HCT116 (cell line): ENCODE results near the gene ARGLU1. TPM values are rescaled to one million over a fixed set of nuclear protein-coding genes. Genes with fewer than 3 reads are reported as not detected.

ENCODE experiments used
- ATAC-seq: fragments of 200-7000 bp; cut with Tn5 transposase; 2 replicates; pipeline ENCODE4 v1.9.1; 2020; ENCODE audit warnings: mild to moderate bottlenecking, moderate library complexity
- BruUV-seq: library from RNA; stranded (reverse); fragments of 400-500 nt; replicated peaks from 2 replicates; lab custom pipeline; 2021; lab: Mats Ljungman, UMichigan
- CTCF ChIA-PET: fragments of 300-600 bp; sonication (Branson Sonifier 250); formaldehyde crosslinking; loops from one replicate; lab custom pipeline; 2021; ENCODE audit warnings: antibody characterized with exemption; lab: Charles Lee
- POLR2A ChIA-PET: fragments of 300-600, 350-600 bp; sonication (Branson Sonifier 250); formaldehyde crosslinking; loops from one replicate; lab custom pipeline; 2021; ENCODE audit warnings: antibody characterized with exemption; lab: Charles Lee
- RAD21 ChIA-PET, 2 experiments: fragments of 300-600 bp; sonication (Branson Sonifier 250); formaldehyde crosslinking; loops; one replicate each; lab custom pipeline; 2023; ENCODE audit warnings: low total read pairs in 2 of 2; ENCODE audit not compliant: uncharacterized antibody in 2 of 2, unreplicated experiment in 2 of 2, low non-redundant PET in 1 of 2; lab: Charles Lee
- DNase-seq: peaks from one replicate; pipeline ENCODE4 v3.0.0-alpha.2; 2010; ENCODE audit warnings: low read depth, low spot score
- H2AFZ ChIP-seq: fragments of 200-600 bp; shearing (Covaris generic), sonication (generic); 2 replicates; pipeline ENCODE4 v1.6.1; 2017; ENCODE audit warnings: low read depth, mixed run types, mixed read lengths, antibody characterized with exemption, low read length; ENCODE audit not compliant: poor library complexity, severe bottlenecking
- H3K27ac ChIP-seq: 2 replicates; pipeline ENCODE4 v1.5.1; 2012; ENCODE audit warnings: low read depth, low read length
- H3K27me3 ChIP-seq: fragments of 200-600 bp; sonication (generic); 2 replicates; pipeline ENCODE4 v1.6.1; 2016; ENCODE audit warnings: mixed run types, low read length, mixed read lengths; ENCODE audit not compliant: insufficient read depth
- H3K36me3 ChIP-seq, 2 experiments: fragments of 200-500 bp in 1 of 2; fragments of 200-600 bp in 1 of 2; sonication (Bioruptor generic) in 1 of 2; sonication (generic) in 1 of 2; 2 replicates each; pipeline versions ENCODE4 v1.5.1 to v1.6.1; 2014 to 2016; ENCODE audit warnings: low read length in 2 of 2, inconsistent platforms in 1 of 2, mixed read lengths in 1 of 2, mixed run types in 1 of 2; ENCODE audit not compliant: insufficient read depth in 2 of 2, control insufficient read depth in 1 of 2
- H3K4me1 ChIP-seq, 2 experiments: fragments of 200-600 bp in 1 of 2; sonication (generic) in 1 of 2; 2 replicates each; pipeline versions ENCODE4 v1.5.1 to v1.6.1; 2012 to 2017; ENCODE audit warnings: low read length in 2 of 2, inconsistent platforms in 1 of 2, mild to moderate bottlenecking in 1 of 2, mixed read lengths in 1 of 2, mixed run types in 1 of 2, moderate library complexity in 1 of 2; ENCODE audit not compliant: insufficient read depth in 2 of 2, control insufficient read depth in 1 of 2
- H3K4me2 ChIP-seq: fragments of 200-600 bp; sonication (generic); 2 replicates; pipeline ENCODE4 v1.6.1; 2017; ENCODE audit warnings: mixed run types, low read length, mixed read lengths
- H3K4me3 ChIP-seq, 2 experiments: fragments of 200-600 bp in 1 of 2; sonication (generic) in 1 of 2; replicated peaks in 1 of 2; 2 replicates each; pipeline ENCODE4 v1.5.1; 2011 to 2016; ENCODE audit warnings: low read length in 2 of 2, control low read depth in 1 of 2, low read depth in 1 of 2, mild to moderate bottlenecking in 1 of 2, mixed read lengths in 1 of 2, mixed run types in 1 of 2
- H3K79me2 ChIP-seq: fragments of 200-600 bp; sonication (generic); 2 replicates; pipeline ENCODE4 v1.6.1; 2017; ENCODE audit warnings: mild to moderate bottlenecking, mixed run types, low read length, moderate library complexity, mixed read lengths; ENCODE audit not compliant: insufficient read depth
- H3K9ac ChIP-seq: fragments of 200-600 bp; sonication (generic); 2 replicates; pipeline ENCODE4 v1.6.1; 2016; ENCODE audit warnings: low read length, mixed read lengths
- H3K9me2 ChIP-seq: fragments of 200-600 bp; sonication (generic), shearing (Covaris generic); 2 replicates; pipeline ENCODE4 v1.6.1; 2017; ENCODE audit warnings: mixed run types, mild to moderate bottlenecking, moderate library complexity; ENCODE audit not compliant: insufficient read depth
- H3K9me3 ChIP-seq, 2 experiments: fragments of 200-500 bp in 1 of 2; fragments of 200-600 bp in 1 of 2; sonication (Bioruptor generic) in 1 of 2; sonication (generic) in 1 of 2; 2 replicates each; pipeline ENCODE4 v1.6.1; 2014 to 2017; ENCODE audit warnings: low read length in 2 of 2, mixed read lengths in 2 of 2, inconsistent platforms in 1 of 2, low read depth in 1 of 2, mild to moderate bottlenecking in 1 of 2, mixed run types in 1 of 2, moderate library complexity in 1 of 2; ENCODE audit not compliant: control insufficient read depth in 1 of 2, insufficient read depth in 1 of 2
- H4K20me1 ChIP-seq: fragments of 200-600 bp; sonication (generic), shearing (Covaris generic); 2 replicates; pipeline ENCODE4 v1.6.1; 2017; ENCODE audit warnings: mixed run types, mild to moderate bottlenecking, moderate library complexity; ENCODE audit not compliant: insufficient read depth
- ATF3 ChIP-seq: IDR thresholded peaks from 2 replicates; pipeline ENCODE4 v1.6.1; 2012
- CBX3 ChIP-seq: IDR thresholded peaks from 2 replicates; pipeline ENCODE4 v1.6.1; 2012; ENCODE audit warnings: low read depth
- CEBPB ChIP-seq: IDR thresholded peaks from 2 replicates; pipeline ENCODE4 v1.6.1; 2012; ENCODE audit warnings: low read depth
- EGR1 ChIP-seq: IDR thresholded peaks from 2 replicates; pipeline ENCODE4 v1.6.1; 2012; ENCODE audit warnings: low read depth
- EZH2phosphoT487 ChIP-seq: fragments of 200-600 bp; IDR thresholded peaks from 2 replicates; pipeline ENCODE4 v1.6.1; 2018; ENCODE audit warnings: antibody characterized with exemption, borderline replicate concordance
- FOSL1 ChIP-seq: IDR thresholded peaks from 2 replicates; pipeline ENCODE4 v1.6.1; 2012; ENCODE audit warnings: low read depth
- JUND ChIP-seq: IDR thresholded peaks from 2 replicates; pipeline ENCODE4 v1.6.1; 2012
- MAX ChIP-seq: IDR thresholded peaks from 2 replicates; pipeline ENCODE4 v1.6.1; 2012
- POLR2AphosphoS5 ChIP-seq: IDR thresholded peaks from 2 replicates; pipeline ENCODE4 v1.6.1; 2011; ENCODE audit warnings: mild to moderate bottlenecking, low read depth, low read length, moderate library complexity
- SIN3A ChIP-seq: IDR thresholded peaks from 2 replicates; pipeline ENCODE4 v1.6.1; 2012; ENCODE audit warnings: low read depth
- SP1 ChIP-seq: IDR thresholded peaks from 2 replicates; pipeline ENCODE4 v1.6.1; 2012; ENCODE audit warnings: low read depth
- TCF7L2 ChIP-seq: IDR thresholded peaks from 2 replicates; pipeline ENCODE4 v1.7.0; 2011; ENCODE audit warnings: borderline replicate concordance, inconsistent platforms; ENCODE audit not compliant: insufficient read depth, insufficient read length; ENCODE audit errors: extremely low read depth
- YY1 ChIP-seq: IDR thresholded peaks from 2 replicates; pipeline ENCODE4 v1.6.1; 2011; ENCODE audit warnings: low read length, low read depth, moderate library complexity, mild to moderate bottlenecking; ENCODE audit not compliant: insufficient replicate concordance; ENCODE audit errors: extremely low read depth
- ZFX ChIP-seq: fragments of 450-650 bp; IDR thresholded peaks from 2 replicates; pipeline ENCODE4 v1.6.1; 2017
- ZNF274 ChIP-seq: fragments of 200-500 bp; sonication (Bioruptor generic); IDR thresholded peaks from 2 replicates; pipeline ENCODE4 v1.6.1; 2014; ENCODE audit warnings: mild to moderate bottlenecking, low read depth, low read length, inconsistent platforms
- intact Hi-C: fragments of 100-400 bp; cut with micrococcal nuclease; formaldehyde crosslinking; loops from 2 replicates; pipeline ENCODE4 v1.10.0; 2022
- total RNA-seq: library from RNA; stranded (reverse); gene quantifications from one replicate; pipeline ENCODE4 v1.2.1, GENCODE V29; 2021; ENCODE audit not compliant: unreplicated experiment
- TF ChIP-seq, protein P1 (sequence below): IDR thresholded peaks from 2 replicates; pipeline ENCODE4 v1.6.1; 2011; ENCODE audit warnings: mild to moderate bottlenecking, low read length, moderate library complexity; ENCODE audit not compliant: insufficient replicate concordance; ENCODE audit errors: extremely low read depth

The ARGLU1 gene
- total RNA-seq, 1 experiment from 2014 or later: 57.8 TPM

DNA sequence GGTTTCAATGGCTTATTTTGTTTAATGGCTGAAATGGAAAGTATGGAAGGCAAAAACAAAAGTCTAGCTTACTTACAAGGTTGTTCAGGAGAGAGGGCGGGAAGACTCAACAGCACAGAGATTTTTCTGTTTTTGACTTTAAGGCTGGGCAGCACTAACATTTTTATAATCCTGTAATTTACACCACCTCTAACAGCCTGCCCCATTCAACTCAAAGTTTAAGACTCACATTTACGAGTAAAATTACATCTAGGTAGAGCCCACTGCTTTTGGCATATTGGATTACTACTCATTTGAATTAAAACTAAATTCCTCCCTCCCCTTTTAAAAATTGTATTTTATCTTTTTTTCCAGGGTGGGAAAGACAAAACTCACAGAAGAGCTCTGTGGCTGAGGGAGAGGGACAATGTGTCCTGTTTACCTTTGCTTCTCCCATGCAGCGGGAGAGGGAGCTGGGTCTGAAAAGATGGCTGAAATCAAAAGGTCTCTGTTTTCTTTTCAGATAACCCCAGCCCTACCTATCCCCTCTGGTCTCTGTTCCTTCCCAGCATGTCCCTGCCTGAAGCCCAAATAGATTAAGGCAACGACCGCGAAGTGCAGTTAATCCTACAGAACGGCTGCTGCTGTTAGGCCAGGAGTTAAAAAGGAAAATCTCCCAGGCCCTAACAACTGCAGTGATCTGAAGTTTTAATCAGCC is 39.1 kb downstream of the ARGLU1 start:
- CTCF ChIA-PET: no interaction called here
- H3K9me2 ChIP-seq: no peaks in the 10 kb centered on the region
- no peak overlapping the region for H3K4me3 ChIP-seq
- H3K27ac ChIP-seq: no peak overlapping the region
- no peak for ATAC-seq
- TF ChIP-seq EZH2phosphoT487 (no peak), ZNF274 (no peak), MAX (no peak), TCF7L2 (no peak), EGR1 (no peak), JUND (no peak), YY1 (no peak), SIN3A (no peak), FOSL1 (no peak), CBX3 (no peak), ZFX (no peak), POLR2AphosphoS5 (no peak), CEBPB (no peak), ATF3 (no peak), SP1 (no peak)
- TF ChIP-seq, protein P1, sequence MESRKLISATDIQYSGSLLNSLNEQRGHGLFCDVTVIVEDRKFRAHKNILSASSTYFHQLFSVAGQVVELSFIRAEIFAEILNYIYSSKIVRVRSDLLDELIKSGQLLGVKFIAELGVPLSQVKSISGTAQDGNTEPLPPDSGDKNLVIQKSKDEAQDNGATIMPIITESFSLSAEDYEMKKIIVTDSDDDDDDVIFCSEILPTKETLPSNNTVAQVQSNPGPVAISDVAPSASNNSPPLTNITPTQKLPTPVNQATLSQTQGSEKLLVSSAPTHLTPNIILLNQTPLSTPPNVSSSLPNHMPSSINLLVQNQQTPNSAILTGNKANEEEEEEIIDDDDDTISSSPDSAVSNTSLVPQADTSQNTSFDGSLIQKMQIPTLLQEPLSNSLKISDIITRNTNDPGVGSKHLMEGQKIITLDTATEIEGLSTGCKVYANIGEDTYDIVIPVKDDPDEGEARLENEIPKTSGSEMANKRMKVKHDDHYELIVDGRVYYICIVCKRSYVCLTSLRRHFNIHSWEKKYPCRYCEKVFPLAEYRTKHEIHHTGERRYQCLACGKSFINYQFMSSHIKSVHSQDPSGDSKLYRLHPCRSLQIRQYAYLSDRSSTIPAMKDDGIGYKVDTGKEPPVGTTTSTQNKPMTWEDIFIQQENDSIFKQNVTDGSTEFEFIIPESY: no peak
- TF ChIP-seq, all 23 proteins: peak for 0
- ChIA-PET RAD21 (no interaction called here), POLR2A (no interaction called here)
- H3K9me3 ChIP-seq: no peaks in the 10 kb centered on the region
- H3K4me1 ChIP-seq: peaks cover 10 to 21% of the 10 kb centered on the region in 2 experiments
- intact Hi-C loops: no loop called here
- H4K20me1 ChIP-seq: peaks cover 15% of the 10 kb centered on the region; the same call in 1 of the 2 replicates
- DNase-seq: no peak
- no peak overlapping the region for H2AFZ ChIP-seq
- no peak overlapping the region for H3K4me2 ChIP-seq
- peaks cover 0 to 3% of the 10 kb centered on the region in 2 experiments; a peak in 2 of 4 replicates for H3K36me3 ChIP-seq
- no peak overlapping the region for H3K9ac ChIP-seq
- peaks cover 99% of the 10 kb centered on the region for H3K79me2 ChIP-seq
- BruUV-seq: no TSS peak
- no peaks in the 10 kb centered on the region for H3K27me3 ChIP-seq
